HEK293T (cell line): ENCODE results near the gene KRT34.

Experiments used
- CTCF ChIA-PET: fragments of 350-600 bp; formaldehyde crosslinking; extraction: SDS; loops from one replicate; lab custom pipeline; 2021; ENCODE audit warnings: antibody characterized with exemption, inconsistent platforms; lab: Yijun Ruan, JAX
- POLR2A ChIA-PET: fragments of 350-600 bp; formaldehyde crosslinking; extraction: SDS; loops from one replicate; lab custom pipeline; 2020; ENCODE audit warnings: antibody characterized with exemption, inconsistent platforms; lab: Yijun Ruan, JAX
- DNase-seq: peaks from one replicate; pipeline ENCODE4 v3.0.0; 2012; ENCODE audit warnings: mixed read lengths; ENCODE audit errors: extremely low spot score
- ARNT ChIP-seq: fragments of 450-650 bp; IDR thresholded peaks from 2 replicates; pipeline ENCODE4 v1.6.1; 2017; ENCODE audit warnings: mild to moderate bottlenecking
- CTBP1 ChIP-seq: fragments of 450-650 bp; IDR thresholded peaks from 2 replicates; pipeline ENCODE4 v1.6.1; 2016; ENCODE audit warnings: borderline replicate concordance
- ELF4 ChIP-seq: fragments of 450-650 bp; IDR thresholded peaks from 2 replicates; pipeline ENCODE4 v1.6.1; 2017; ENCODE audit warnings: antibody characterized with exemption
- FOXA1 ChIP-seq: fragments of 450-650 bp; IDR thresholded peaks from 2 replicates; pipeline ENCODE4 v1.6.1; 2016; ENCODE audit warnings: mild to moderate bottlenecking
- FOXK2 ChIP-seq: fragments of 450-650 bp; IDR thresholded peaks from 2 replicates; pipeline ENCODE4 v1.6.1; 2016; ENCODE audit warnings: mild to moderate bottlenecking
- FOXM1 ChIP-seq: fragments of 450-650 bp; IDR thresholded peaks from 2 replicates; pipeline ENCODE4 v1.6.1; 2017; ENCODE audit warnings: mild to moderate bottlenecking, borderline replicate concordance
- HDGF ChIP-seq: fragments of 450-650 bp; IDR thresholded peaks from 2 replicates; pipeline ENCODE4 v1.6.1; 2017; ENCODE audit warnings: antibody characterized with exemption, borderline replicate concordance
- LEF1 ChIP-seq: fragments of 450-650 bp; IDR thresholded peaks from 2 replicates; pipeline ENCODE4 v1.6.1; 2017; ENCODE audit warnings: mild to moderate bottlenecking, borderline replicate concordance
- NFRKB ChIP-seq: fragments of 450-650 bp; IDR thresholded peaks from 2 replicates; pipeline ENCODE4 v1.6.1; 2016; ENCODE audit warnings: mild to moderate bottlenecking, moderate library complexity
- SP1 ChIP-seq: fragments of 450-650 bp; IDR thresholded peaks from 2 replicates; pipeline ENCODE4 v1.6.1; 2017
- SUZ12 ChIP-seq: fragments of 450-650 bp; IDR thresholded peaks from 2 replicates; pipeline ENCODE4 v1.6.1; 2016; ENCODE audit warnings: mild to moderate bottlenecking
- ZNF384 ChIP-seq: fragments of 450-650 bp; IDR thresholded peaks from 2 replicates; pipeline ENCODE4 v1.6.1; 2016
- TF ChIP-seq, protein P1 (sequence below): fragments of 450-650 bp; IDR thresholded peaks from 2 replicates; pipeline ENCODE4 v1.6.1; 2016

KRT34 gene

DNA sequence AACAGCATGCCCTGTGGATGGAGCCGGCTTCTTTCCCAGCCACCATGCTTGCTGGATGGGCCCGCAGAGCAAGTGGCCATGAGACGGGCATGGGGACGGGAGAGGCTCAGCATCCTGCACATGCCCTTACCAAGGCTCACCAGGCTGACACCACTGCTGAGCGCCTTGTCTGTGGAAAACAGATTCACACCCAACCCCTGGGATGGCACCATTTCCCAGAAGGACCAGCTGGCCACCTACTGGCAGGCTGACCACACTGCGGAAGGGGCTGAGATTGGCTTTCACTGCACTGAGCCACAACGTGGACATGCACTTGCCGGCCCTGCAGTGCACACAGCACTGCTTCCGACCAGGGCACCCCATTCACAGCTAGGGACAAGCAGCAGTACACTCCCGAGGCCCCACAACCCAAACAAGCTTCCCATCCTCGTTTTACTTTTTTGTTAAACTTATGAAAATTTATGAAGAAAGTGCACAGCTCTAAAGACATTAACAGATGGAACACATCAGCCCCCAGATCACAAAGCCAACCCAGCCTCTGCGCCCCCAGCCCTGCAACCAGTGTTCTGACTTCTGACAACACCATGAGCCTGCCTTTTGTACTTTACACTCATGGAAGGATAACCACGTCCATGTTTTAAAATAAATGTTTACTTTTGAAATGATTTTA is 52.7 kb downstream of the KRT34 start:
- TF ChIP-seq FOXM1: no peak
- TF ChIP-seq LEF1: no peak
- no peak for TF ChIP-seq HDGF
- TF ChIP-seq, protein P1, sequence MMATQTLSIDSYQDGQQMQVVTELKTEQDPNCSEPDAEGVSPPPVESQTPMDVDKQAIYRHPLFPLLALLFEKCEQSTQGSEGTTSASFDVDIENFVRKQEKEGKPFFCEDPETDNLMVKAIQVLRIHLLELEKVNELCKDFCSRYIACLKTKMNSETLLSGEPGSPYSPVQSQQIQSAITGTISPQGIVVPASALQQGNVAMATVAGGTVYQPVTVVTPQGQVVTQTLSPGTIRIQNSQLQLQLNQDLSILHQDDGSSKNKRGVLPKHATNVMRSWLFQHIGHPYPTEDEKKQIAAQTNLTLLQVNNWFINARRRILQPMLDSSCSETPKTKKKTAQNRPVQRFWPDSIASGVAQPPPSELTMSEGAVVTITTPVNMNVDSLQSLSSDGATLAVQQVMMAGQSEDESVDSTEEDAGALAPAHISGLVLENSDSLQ: no peak
- no peak for TF ChIP-seq NFRKB
- TF ChIP-seq CTBP1: no peak
- TF ChIP-seq SP1: no peak
- no peak for TF ChIP-seq ZNF384
- CTCF ChIA-PET: interaction anchor here (0.6 kb wide), 1 partner anchor 8 kb away, joined by 5 read pairs; no protein-coding TSS in a partner anchor
- POLR2A ChIA-PET: interaction anchor here (1.4 kb wide), 1 partner anchor 511 kb away, joined by 3 read pairs; no protein-coding TSS in a partner anchor
- DNase-seq: peak; percentile 31

DNA sequence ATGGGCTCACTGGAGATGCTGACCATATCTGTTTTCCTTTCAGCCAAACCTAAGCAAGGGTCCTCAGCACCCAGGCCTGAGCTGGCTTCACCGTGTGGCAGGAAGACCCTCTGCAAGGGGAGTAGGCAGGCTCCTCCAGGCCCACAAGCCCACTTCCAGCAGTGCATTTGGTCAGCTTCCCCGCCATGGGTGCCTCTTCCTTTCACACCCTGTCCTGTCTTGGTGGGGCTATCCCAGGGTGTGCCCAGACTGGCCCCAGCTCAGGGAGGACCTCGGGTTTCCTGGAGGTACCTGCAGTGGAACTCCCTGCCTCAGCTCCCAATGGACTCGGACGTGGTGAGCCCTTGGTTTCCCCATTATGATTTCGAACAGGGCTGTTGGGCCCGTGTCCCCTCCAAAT is 53.9 kb downstream of the KRT34 start:
- CTCF ChIA-PET: interaction anchor here (0.7 kb wide), 1 partner anchor 236 kb away, joined by 4 read pairs; no protein-coding TSS in a partner anchor
- POLR2A ChIA-PET: no interaction called here
- DNase-seq: no peak
- TF ChIP-seq NFRKB: no peak
- TF ChIP-seq HDGF: no peak
- no peak for TF ChIP-seq SUZ12
- TF ChIP-seq FOXK2: no peak
- no peak for TF ChIP-seq ELF4
- no peak for TF ChIP-seq ZNF384
- TF ChIP-seq FOXA1: no peak
- no peak for TF ChIP-seq ARNT
- no peak for TF ChIP-seq CTBP1
